Measurements from ENCODE around the gene FBXO21.

- TF ChIP-seq CTCF (IDR thresholded peaks at IDR 0.05): no peak
- no peak for TF ChIP-seq POLR2A (IDR thresholded peaks at IDR 0.05)
Measured at GRCh38 chr12:117208811-117209455, 18.7 kb upstream of the FBXO21 start.
